ENCODE data around the gene SEMA3E. TPM values are rescaled to one million over a fixed set of nuclear protein-coding genes. Genes with fewer than 3 reads are reported as not detected.

Gene SEMA3E
- total RNA-seq, 1 experiment from 2014 or later, result 3.6 TPM

GRCh38 chr7:83575436-83575835, 73.5 kb downstream of the SEMA3E start:
- no TSS peak for BruUV-seq (replicated peaks)
- H3K79me2 ChIP-seq (ENCODE audit: low read length), result no peaks in the 10 kb centered on the region
- H3K4me1 ChIP-seq (ENCODE audit: insufficient read depth, low read length), result peaks cover 13% of the 10 kb centered on the region
- DNase-seq, result no peak
- no peaks in the 10 kb centered on the region for H3K36me3 ChIP-seq (ENCODE audit: low read depth, low read length)
- no peak overlapping the region for H3K4me2 ChIP-seq (ENCODE audit: low read length)
- no peak overlapping the region for H3K4me3 ChIP-seq (ENCODE audit: low read length)
- intact Hi-C loops (cut with micrococcal nuclease), result no loop called here
- H3K27ac ChIP-seq (ENCODE audit: low read length), result no peak overlapping the region
- no peaks in the 10 kb centered on the region for H3F3A ChIP-seq (ENCODE audit: low read length, unreplicated experiment)
- no peaks in the 10 kb centered on the region for H3K9me3 ChIP-seq (ENCODE audit: low read length)
- H3K27me3 ChIP-seq (ENCODE audit: low read length), result no peaks in the 10 kb centered on the region
- no peak overlapping the region for H2AFZ ChIP-seq (ENCODE audit: low read length)
- H3K9me2 ChIP-seq (replicated peaks; ENCODE audit: low read length), result no peaks in the 10 kb centered on the region
- ChIA-PET CTCF (no interaction called here), POLR2A (ENCODE audit: unreplicated experiment) (no interaction called here)
- H4K20me1 ChIP-seq (ENCODE audit: low read length), result no peaks in the 10 kb centered on the region
- TF ChIP-seq EZH2phosphoT487 (IDR thresholded peaks at IDR 0.05; ENCODE audit: borderline replicate concordance, low read length), result no peak
- TF ChIP-seq EZH2 (IDR thresholded peaks at IDR 0.05; ENCODE audit: low read length, unreplicated experiment), result no peak
- TF ChIP-seq CTCF (conservative IDR thresholded peaks at IDR 0.05; ENCODE audit: low read depth, low read length), result no peak
- ATAC-seq, result no peak
- no peak overlapping the region for H3K9ac ChIP-seq (ENCODE audit: low read length)

- Histone ChIP-seq H3K27ac (ENCODE audit: low read length) (no peak overlapping the region), H2AFZ (ENCODE audit: low read length) (no peak overlapping the region; the same call in 1 of the 2 replicates), H3K36me3 (ENCODE audit: low read depth, low read length) (no peaks in the 10 kb centered on the region), H3K79me2 (ENCODE audit: low read length) (no peaks in the 10 kb centered on the region), H3K27me3 (ENCODE audit: low read length) (no peaks in the 10 kb centered on the region), H3K9me2 (replicated peaks; ENCODE audit: low read length) (no peaks in the 10 kb centered on the region), H4K20me1 (ENCODE audit: low read length) (no peaks in the 10 kb centered on the region), H3K4me2 (ENCODE audit: low read length) (no peak overlapping the region), H3K4me1 (ENCODE audit: insufficient read depth, low read length) (peaks cover 5% of the 10 kb centered on the region), H3K9me3 (ENCODE audit: low read length) (no peaks in the 10 kb centered on the region), H3F3A (ENCODE audit: low read length, unreplicated experiment) (no peaks in the 10 kb centered on the region), H3K4me3 (ENCODE audit: low read length) (no peak overlapping the region), H3K9ac (ENCODE audit: low read length) (no peak overlapping the region)
- no TSS peak for BruUV-seq (replicated peaks)
- ATAC-seq (no peak), DNase-seq (no peak)
- intact Hi-C loops (cut with micrococcal nuclease), result no loop called here
- no peak for TF ChIP-seq EZH2phosphoT487 (IDR thresholded peaks at IDR 0.05; ENCODE audit: borderline replicate concordance, low read length)
- no peak for TF ChIP-seq EZH2 (IDR thresholded peaks at IDR 0.05; ENCODE audit: low read length, unreplicated experiment)
- no peak for TF ChIP-seq CTCF (conservative IDR thresholded peaks at IDR 0.05; ENCODE audit: low read depth, low read length)
- POLR2A ChIA-PET (ENCODE audit: unreplicated experiment), result no interaction called here
- CTCF ChIA-PET, result no interaction called here
These were observed 74.3 kb downstream of the SEMA3E start for GRCh38 chr7:83574616-83575015.

- Histone ChIP-seq H3K9ac (ENCODE audit: low read length) (no peak overlapping the region), H3K27me3 (ENCODE audit: low read length) (no peaks in the 10 kb centered on the region), H3K9me3 (ENCODE audit: low read length) (no peaks in the 10 kb centered on the region), H3K36me3 (ENCODE audit: low read depth, low read length) (no peaks in the 10 kb centered on the region), H3K27ac (ENCODE audit: low read length) (no peak overlapping the region), H3K79me2 (ENCODE audit: low read length) (no peaks in the 10 kb centered on the region), H3F3A (ENCODE audit: low read length, unreplicated experiment) (no peaks in the 10 kb centered on the region), H3K4me2 (ENCODE audit: low read length) (no peak overlapping the region), H3K4me1 (ENCODE audit: insufficient read depth, low read length) (no peaks in the 10 kb centered on the region), H3K4me3 (ENCODE audit: low read length) (no peak overlapping the region), H4K20me1 (ENCODE audit: low read length) (no peaks in the 10 kb centered on the region), H2AFZ (ENCODE audit: low read length) (no peak overlapping the region), H3K9me2 (replicated peaks; ENCODE audit: low read length) (no peaks in the 10 kb centered on the region)
- ChIA-PET POLR2A (ENCODE audit: unreplicated experiment) (no interaction called here), CTCF (no interaction called here)
- no peak for DNase-seq
- intact Hi-C loops (cut with micrococcal nuclease), result no loop called here
- peak; percentile 27; the same call in 1 of the 2 replicates for ATAC-seq
- BruUV-seq (replicated peaks), result no TSS peak
- TF ChIP-seq EZH2 (IDR thresholded peaks at IDR 0.05; ENCODE audit: low read length, unreplicated experiment), result no peak
- TF ChIP-seq CTCF (conservative IDR thresholded peaks at IDR 0.05; ENCODE audit: low read depth, low read length), result no peak
- no peak for TF ChIP-seq EZH2phosphoT487 (IDR thresholded peaks at IDR 0.05; ENCODE audit: borderline replicate concordance, low read length)
These were observed 86.0 kb downstream of the SEMA3E start for GRCh38 chr7:83562960-83563359.

All from PC-3 (cell line).